GM21528 (cell line): ENCODE results near the gene RBM10.

Experiments
- ATAC-seq: cut with Tn5 transposase; IDR thresholded peaks from one replicate; pipeline ENCODE4 v1.9.1; 2021; ENCODE audit warnings: mild to moderate bottlenecking, moderate library complexity; ENCODE audit not compliant: unreplicated experiment, low FRiP score

The RBM10 gene

GRCh38 chrX:47174846-47175587 is 30.0 kb downstream of the RBM10 start:
- no peak for ATAC-seq

GRCh38 chrX:47175588-47175980 is 30.6 kb downstream of the RBM10 start:
- ATAC-seq: no peak

GRCh38 chrX:47176101-47176740 is 31.2 kb downstream of the RBM10 start:
- no peak for ATAC-seq

- no peak for ATAC-seq
These were observed 32.1 kb downstream of the RBM10 start for GRCh38 chrX:47177079-47177478.

- no peak for ATAC-seq
These were observed 33.3 kb downstream of the RBM10 start for GRCh38 chrX:47178337-47178736.

GRCh38 chrX:47179221-47179927 is 34.4 kb downstream of the RBM10 start:
- ATAC-seq: no peak

- ATAC-seq: no peak
These were observed 34.9 kb downstream of the RBM10 start for GRCh38 chrX:47179928-47180255.

- no peak for ATAC-seq
These were observed 35.3 kb downstream of the RBM10 start for GRCh38 chrX:47180346-47180745.

- ATAC-seq: no peak
These were observed 36.3 kb downstream of the RBM10 start for GRCh38 chrX:47181301-47181700.

- ATAC-seq: no peak
These were observed 37.2 kb downstream of the RBM10 start for GRCh38 chrX:47182106-47182700.

- ATAC-seq: no peak
These were observed 39.5 kb downstream of the RBM10 start for GRCh38 chrX:47184486-47184885.

- ATAC-seq: no peak
These were observed 40.2 kb downstream of the RBM10 start for GRCh38 chrX:47185241-47185640.

GRCh38 chrX:47186096-47186740 is 41.2 kb downstream of the RBM10 start:
- no peak for ATAC-seq

GRCh38 chrX:47187106-47187677 is 42.2 kb downstream of the RBM10 start:
- ATAC-seq: no peak

- ATAC-seq: no peak
These were observed 44.9 kb downstream of the RBM10 start for GRCh38 chrX:47189906-47190305.

GRCh38 chrX:47190445-47191269 is 45.6 kb downstream of the RBM10 start:
- peak; percentile 65 for ATAC-seq

- ATAC-seq: no peak
These were observed 46.3 kb downstream of the RBM10 start for GRCh38 chrX:47191331-47191730.

GRCh38 chrX:47191806-47192401 is 46.9 kb downstream of the RBM10 start:
- ATAC-seq: no peak

- peak; percentile 65 for ATAC-seq
These were observed 48.6 kb downstream of the RBM10 start, which contains the start of gene UBA1 for GRCh38 chrX:47193475-47194193. Gene UBA1, plus strand, starts transcription at chrX:47193829. Its CDS starts 4,974 bp downstream, at chrX:47198803.
